Measurements from ENCODE around the gene AUTS2.

Gene AUTS2

GRCh38 chr7:70421319-70421718, 823.0 kb downstream of the AUTS2 start:
- DNase-seq (ENCODE audit: low read depth): no peak

GRCh38 chr7:70426249-70426880, 828.1 kb downstream of the AUTS2 start:
- DNase-seq (ENCODE audit: low read depth): no peak

- DNase-seq (ENCODE audit: low read depth): no peak
Measured at GRCh38 chr7:70432567-70433001, 834.3 kb downstream of the AUTS2 start.

GRCh38 chr7:70434376-70434775, 836.1 kb downstream of the AUTS2 start:
- DNase-seq (ENCODE audit: low read depth): no peak

- no peak for DNase-seq (ENCODE audit: low read depth)
Measured at GRCh38 chr7:70434821-70435220, 836.5 kb downstream of the AUTS2 start.

GRCh38 chr7:70435634-70436033, 837.4 kb downstream of the AUTS2 start:
- DNase-seq (ENCODE audit: low read depth): no peak

GRCh38 chr7:70436790-70437350, 838.6 kb downstream of the AUTS2 start:
- DNase-seq (ENCODE audit: low read depth): no peak

- DNase-seq (ENCODE audit: low read depth): no peak
Measured at GRCh38 chr7:70439651-70440050, 841.4 kb downstream of the AUTS2 start.

- DNase-seq (ENCODE audit: low read depth): no peak
Measured at GRCh38 chr7:70446448-70447143, 848.3 kb downstream of the AUTS2 start.

- DNase-seq (ENCODE audit: low read depth): no peak
Measured at GRCh38 chr7:70448312-70448906, 850.1 kb downstream of the AUTS2 start.

GRCh38 chr7:70450731-70451130, 852.5 kb downstream of the AUTS2 start:
- no peak for DNase-seq (ENCODE audit: low read depth)

GRCh38 chr7:70455925-70456324, 857.6 kb downstream of the AUTS2 start:
- DNase-seq (ENCODE audit: low read depth): no peak

- no peak for DNase-seq (ENCODE audit: low read depth)
Measured at GRCh38 chr7:70456719-70457118, 858.4 kb downstream of the AUTS2 start.

- no peak for DNase-seq (ENCODE audit: low read depth)
Measured at GRCh38 chr7:70457482-70457881, 859.2 kb downstream of the AUTS2 start.

GRCh38 chr7:70457883-70458680, 859.8 kb downstream of the AUTS2 start:
- no peak for DNase-seq (ENCODE audit: low read depth)

- no peak for DNase-seq (ENCODE audit: low read depth)
Measured at GRCh38 chr7:70458745-70459144, 860.5 kb downstream of the AUTS2 start.

GRCh38 chr7:70459546-70459945, 861.3 kb downstream of the AUTS2 start:
- DNase-seq (ENCODE audit: low read depth): no peak

- no peak for DNase-seq (ENCODE audit: low read depth)
Measured at GRCh38 chr7:70460071-70460470, 861.8 kb downstream of the AUTS2 start.

GRCh38 chr7:70460562-70460961, 862.3 kb downstream of the AUTS2 start:
- DNase-seq (ENCODE audit: low read depth): no peak

GRCh38 chr7:70463352-70463938, 865.2 kb downstream of the AUTS2 start:
- DNase-seq (ENCODE audit: low read depth): no peak

GRCh38 chr7:70466725-70467364, 868.6 kb downstream of the AUTS2 start:
- no peak for DNase-seq (ENCODE audit: low read depth)
